ENCODE data around the gene ETV3.

- TF ChIP-seq, protein P1, sequence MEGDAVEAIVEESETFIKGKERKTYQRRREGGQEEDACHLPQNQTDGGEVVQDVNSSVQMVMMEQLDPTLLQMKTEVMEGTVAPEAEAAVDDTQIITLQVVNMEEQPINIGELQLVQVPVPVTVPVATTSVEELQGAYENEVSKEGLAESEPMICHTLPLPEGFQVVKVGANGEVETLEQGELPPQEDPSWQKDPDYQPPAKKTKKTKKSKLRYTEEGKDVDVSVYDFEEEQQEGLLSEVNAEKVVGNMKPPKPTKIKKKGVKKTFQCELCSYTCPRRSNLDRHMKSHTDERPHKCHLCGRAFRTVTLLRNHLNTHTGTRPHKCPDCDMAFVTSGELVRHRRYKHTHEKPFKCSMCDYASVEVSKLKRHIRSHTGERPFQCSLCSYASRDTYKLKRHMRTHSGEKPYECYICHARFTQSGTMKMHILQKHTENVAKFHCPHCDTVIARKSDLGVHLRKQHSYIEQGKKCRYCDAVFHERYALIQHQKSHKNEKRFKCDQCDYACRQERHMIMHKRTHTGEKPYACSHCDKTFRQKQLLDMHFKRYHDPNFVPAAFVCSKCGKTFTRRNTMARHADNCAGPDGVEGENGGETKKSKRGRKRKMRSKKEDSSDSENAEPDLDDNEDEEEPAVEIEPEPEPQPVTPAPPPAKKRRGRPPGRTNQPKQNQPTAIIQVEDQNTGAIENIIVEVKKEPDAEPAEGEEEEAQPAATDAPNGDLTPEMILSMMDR (IDR thresholded peaks at IDR 0.05), result no peak
- TF ChIP-seq POLR2AphosphoS5 (IDR thresholded peaks at IDR 0.05), result no peak
Measured at GRCh38 chr1:157140063-157140588, 1.9 kb upstream of the ETV3 start.
